ENCODE results near the gene COQ8A. TPM values are rescaled to one million over a fixed set of nuclear protein-coding genes. Genes with fewer than 3 reads are reported as not detected.

Gene COQ8A
- polyA plus RNA-seq, 2 of the 4 experiments (the other 2 are of a cell fraction): 10.8 to 12.4 TPM

- no peaks in the 10 kb centered on the region for H3K4me1 ChIP-seq
- no peak; a peak in 1 of 6 replicates for ATAC-seq
- ChIA-PET POLR2A (no interaction called here), CTCF (interaction anchor here (0.7 to 0.9 kb wide), 2 partner anchors 15 to 479 kb away, joined by 3 read pairs; no protein-coding TSS in a partner anchor)
- TF ChIP-seq HOXB5 (CRISPR knock-in tag; IDR thresholded peaks at IDR 0.05) (no peak), CBX2 (IDR thresholded peaks at IDR 0.05; ENCODE audit: borderline replicate concordance, low read depth) (no peak), ATOH8 (CRISPR knock-in tag; IDR thresholded peaks at IDR 0.05; ENCODE audit: low read depth) (no peak), KDM5A (IDR thresholded peaks at IDR 0.05) (no peak), NR3C1 (IDR thresholded peaks at IDR 0.05) (no peak), CTCF (IDR thresholded peaks at IDR 0.05) (no peak), NPAS2 (CRISPR knock-in tag; IDR thresholded peaks at IDR 0.05; ENCODE audit: borderline replicate concordance) (no peak)
- H3K9me3 ChIP-seq: no peaks in the 10 kb centered on the region; the same call in 2 of the 3 replicates
- DNase-seq (ENCODE audit: low read depth in 1 of 2, low spot score in 1 of 2): no peak
- no peak overlapping the region for H3K27ac ChIP-seq
- 91% methylated on average over 21 of the region's 29 CpGs for WGBS (ENCODE audit: missing lambda C conversion rate)
- no peak overlapping the region for H3K4me3 ChIP-seq
- H3K4me2 ChIP-seq: no peak overlapping the region
- no peak for FAIRE-seq
Measured at GRCh38 chr1:226964611-226965486, 24.8 kb downstream of the COQ8A start.

- 94% methylated on average over 21 of the region's 23 CpGs for WGBS (ENCODE audit: missing lambda C conversion rate)
- no peaks in the 10 kb centered on the region for H3K4me1 ChIP-seq
- no peaks in the 10 kb centered on the region for H3K9me3 ChIP-seq
- ChIA-PET CTCF (interaction anchor here (0.9 kb wide), 1 partner anchor 16 kb away, joined by 3 read pairs; no protein-coding TSS in a partner anchor), POLR2A (no interaction called here)
- no peak overlapping the region for H3K4me2 ChIP-seq
- ATAC-seq (no peak), DNase-seq (ENCODE audit: low read depth in 1 of 2, low spot score in 1 of 2) (no peak), FAIRE-seq (no peak)
- no peak overlapping the region for H3K27ac ChIP-seq
- TF ChIP-seq EHMT2 (IDR thresholded peaks at IDR 0.05; ENCODE audit: low read depth) (no peak), MAZ (IDR thresholded peaks at IDR 0.05; ENCODE audit: borderline replicate concordance, low read depth, low read length) (no peak), RAD21 (conservative IDR thresholded peaks at IDR 0.05 in 1 of 2, IDR thresholded peaks at IDR 0.05 in 1 of 2) (no peak), RARB (CRISPR knock-in tag; IDR thresholded peaks at IDR 0.05) (no peak), FOXS1 (CRISPR knock-in tag; IDR thresholded peaks at IDR 0.05) (no peak), HOXB5 (CRISPR knock-in tag; IDR thresholded peaks at IDR 0.05) (no peak), E2F6 (IDR thresholded peaks at IDR 0.05; ENCODE audit: borderline replicate concordance, low read depth) (no peak), JUNB (IDR thresholded peaks at IDR 0.05) (no peak), EP300 (IDR thresholded peaks at IDR 0.05) (no peak), RFX5 (IDR thresholded peaks at IDR 0.05) (no peak), ATOH8 (CRISPR knock-in tag; IDR thresholded peaks at IDR 0.05; ENCODE audit: low read depth) (no peak)
- H3K4me3 ChIP-seq: no peak overlapping the region
Measured at GRCh38 chr1:226965581-226966440, 25.7 kb downstream of the COQ8A start.

Measured in A549 (cell line).